K562 (cell line): ENCODE results near the gene SLC4A5. TPM values are rescaled to one million over a fixed set of nuclear protein-coding genes. Genes with fewer than 3 reads are reported as not detected.
A peak's percentile ranks its signal among the peaks of the same experiment; 100 is the strongest.

Source experiments
- ATAC-seq: fragments of 200-7000 bp; cut with Tn5 transposase; 3 replicates; pipeline ENCODE4 v1.9.1; 2020; ENCODE audit warnings: moderate library complexity
- Bru-seq: library from RNA; stranded (reverse); fragments of 400-500 nt; gene quantifications from one replicate; lab custom pipeline; 2021; lab: Mats Ljungman, UMichigan
- BruChase-seq, 2 experiments: library from RNA; stranded (reverse); fragments of 400-500 nt; gene quantifications; one replicate each; lab custom pipeline; 2021; lab: Mats Ljungman, UMichigan
- BruUV-seq: library from RNA; stranded (reverse); fragments of 400-500 nt; replicated peaks from 2 replicates; lab custom pipeline; 2021; lab: Mats Ljungman, UMichigan
- CTCF ChIA-PET: fragments of 300-600 bp; formaldehyde crosslinking; extraction: SDS; loops from one replicate; lab custom pipeline; 2021; ENCODE audit warnings: low intra/inter-chr PET ratio; lab: Yijun Ruan, JAX
- POLR2A ChIA-PET: fragments of 300-600, 350-650 bp; sonication (Branson Sonifier 250); formaldehyde crosslinking; extraction: SDS; loops from one replicate; lab custom pipeline; 2021; ENCODE audit warnings: antibody characterized with exemption, inconsistent platforms; lab: Yijun Ruan, JAX
- DNase-seq, 4 experiments: peaks; one replicate each; pipeline versions ENCODE4 v3.0.0 to v3.0.0-alpha.2; 2011 to 2018; ENCODE audit warnings: low spot score in 3 of 4, mixed read lengths in 3 of 4; ENCODE audit errors: extremely low read depth in 1 of 4
- FAIRE-seq: peaks from 2 replicates; lab custom pipeline; 2011; peaks lifted over from hg19 to GRCh38; lab: Jason Lieb, UNC
- H2AFZ ChIP-seq: 2 replicates; pipeline ENCODE4 v1.6.0; 2011; ENCODE audit warnings: low read depth, low read length, control low read depth, inconsistent platforms
- H3K27ac ChIP-seq: fragments of 200-600 bp; 3 replicates; pipeline ENCODE4 v1.8.0; 2011; ENCODE audit warnings: low read depth, mild to moderate bottlenecking, control low read depth, inconsistent platforms, low read length, moderate library complexity, mixed read lengths; ENCODE audit errors: extremely low read depth
- H3K27me3 ChIP-seq, 2 experiments: fragments of 300-600 bp in 1 of 2; 2 replicates in 1 of 2; 3 replicates in 1 of 2; pipeline versions ENCODE4 v1.6.0 to v1.8.0; 2011; ENCODE audit warnings: inconsistent platforms in 2 of 2, low read length in 2 of 2, mild to moderate bottlenecking in 1 of 2, mixed read lengths in 1 of 2, moderate library complexity in 1 of 2; ENCODE audit not compliant: control insufficient read depth in 2 of 2, insufficient read depth in 2 of 2
- H3K36me3 ChIP-seq: fragments of 300-600 bp; 3 replicates; pipeline ENCODE4 v1.8.0; 2011; ENCODE audit warnings: mild to moderate bottlenecking, low read length, inconsistent platforms; ENCODE audit not compliant: control insufficient read depth, insufficient read depth
- H3K4me1 ChIP-seq, 2 experiments: fragments of 200-600 bp in 1 of 2; replicated peaks in 1 of 2; 2 replicates in 1 of 2; 3 replicates in 1 of 2; pipeline versions ENCODE4 v1.5.1 to v1.8.0; 2011; ENCODE audit warnings: inconsistent platforms in 2 of 2, low read length in 2 of 2, mild to moderate bottlenecking in 1 of 2, mixed read lengths in 1 of 2, moderate library complexity in 1 of 2; ENCODE audit not compliant: control insufficient read depth in 2 of 2, insufficient read depth in 2 of 2
- H3K4me2 ChIP-seq: 2 replicates; pipeline ENCODE4 v1.6.1; 2011; ENCODE audit warnings: low read length, control low read depth, inconsistent platforms, mixed read lengths; ENCODE audit not compliant: insufficient read depth
- H3K4me3 ChIP-seq: fragments of 200-600 bp; sonication (generic), shearing (Covaris generic); 2 replicates; pipeline ENCODE4 v1.5.1; 2016; ENCODE audit warnings: control low read depth, inconsistent platforms
- H3K79me2 ChIP-seq: fragments of 200-600 bp; 3 replicates; pipeline ENCODE4 v1.8.0; 2011; ENCODE audit warnings: low read length, inconsistent platforms; ENCODE audit not compliant: control insufficient read depth, insufficient read depth
- H3K9ac ChIP-seq, 2 experiments: 2 replicates each; pipeline versions ENCODE4 v1.6.0 to v1.6.1; 2011; ENCODE audit warnings: low read depth in 2 of 2, low read length in 2 of 2, control low read depth in 1 of 2, inconsistent platforms in 1 of 2, mild to moderate bottlenecking in 1 of 2, mixed read lengths in 1 of 2; ENCODE audit not compliant: insufficient read depth in 1 of 2
- H3K9me1 ChIP-seq: one replicate; pipeline ENCODE4 v1.6.0; 2011; ENCODE audit warnings: inconsistent platforms, mild to moderate bottlenecking, low read length, moderate library complexity; ENCODE audit not compliant: control insufficient read depth, insufficient read depth
- H3K9me3 ChIP-seq: replicated peaks from 2 replicates; pipeline ENCODE4 v1.5.1; 2011; ENCODE audit warnings: low read depth, low read length, inconsistent platforms; ENCODE audit not compliant: control insufficient read depth, insufficient read depth
- H4K20me1 ChIP-seq: replicated peaks from 2 replicates; pipeline ENCODE4 v1.6.1; 2011; ENCODE audit warnings: low read length, inconsistent platforms, mixed read lengths; ENCODE audit not compliant: control insufficient read depth, insufficient read depth
- RNF2 ChIP-seq: sonication (generic); IDR thresholded peaks from 2 replicates; pipeline ENCODE4 v1.6.1; 2016
- ZNF175 ChIP-seq: fragments of 200-800 bp; sonication (Bioruptor generic); IDR thresholded peaks from 2 replicates; pipeline ENCODE4 v1.6.1; 2016; ENCODE audit warnings: low read depth, mild to moderate bottlenecking, missing genetic modification characterization, missing compliant biosample characterization
- ZNF561 ChIP-seq: fragments of 450-650 bp; formaldehyde crosslinking; conservative IDR thresholded peaks from 2 replicates; pipeline ENCODE4 v1.4.0; 2020; ENCODE audit warnings: mild to moderate bottlenecking, moderate library complexity
- WGBS: fragments of 100-300 bp; shearing (Covaris generic); methylation state at CpG from one replicate; pipeline ENCODE4 v1.1.6; 2016; ENCODE audit warnings: low coverage, mixed read lengths; ENCODE audit not compliant: insufficient coverage; ENCODE audit errors: missing lambda C conversion rate; 5-methylcytosine and 5-hydroxymethylcytosine counted together
- in situ Hi-C: fragments of 300-500 bp; cut with MboI; formaldehyde crosslinking; loops from 4 replicates; pipeline ENCODE4 v1.15.0; 2018; ENCODE audit warnings: inconsistent platforms, mixed read lengths
- intact Hi-C: fragments of 100-400 bp; cut with micrococcal nuclease; formaldehyde crosslinking; loops from 2 replicates; pipeline ENCODE4 v1.14.2; 2022
- long read RNA-seq, 3 experiments: library from polyadenylated mRNA in 2 of 3; library from RNA in 1 of 3; unstranded in 2 of 3; stranded (forward) in 1 of 3; transcript quantifications; one replicate each; pipeline ENCODE4 v2.0.0, GENCODE V29; 2019 to 2022
- polyA minus RNA-seq, 3 experiments: library from RNA; depleted of rRNA, polyadenylated mRNA; stranded (reverse); fragments of >200 nt; gene quantifications; 2 replicates each; pipeline ENCODE4 v1.2.3, GENCODE V29; 2011
- polyA plus RNA-seq, 8 experiments: library from polyadenylated mRNA; depleted of rRNA in 4 of 8; stranded (reverse) in 5 of 8; unstranded in 3 of 8; fragments of >200 nt; fragmentation: Nextera tagmentation in 2 of 8; fragmentation: Illumina TruSeq in 1 of 8; extraction: Ambion mirVana in 2 of 8; extraction: Trizol in 1 of 8; gene quantifications; 2 replicates each; pipeline versions ENCODE4 v1.2.1 to v1.2.3, GENCODE V29; 2011 to 2014; ENCODE audit warnings: inconsistent platforms in 1 of 8, missing spikeins in 1 of 8
- total RNA-seq, 7 experiments: library from RNA; depleted of rRNA in 6 of 7; stranded (reverse); fragments of >200 nt in 6 of 7; fragmentation: Illumina TruSeq in 2 of 7; extraction: Trizol in 2 of 7; gene quantifications; 2 replicates each; pipeline versions ENCODE4 v1.2.1 to v1.2.3, GENCODE V29; 2011 to 2021; ENCODE audit warnings: low replicate concordance in 1 of 7
- TF ChIP-seq, protein P1 (sequence below), 2 experiments: fragments of 450-650 bp in 1 of 2; sonication (generic) in 1 of 2; formaldehyde crosslinking in 1 of 2; IDR thresholded peaks; 2 replicates each; pipeline versions ENCODE4 v1.7.1 to v1.9.0; 2016 to 2022; ENCODE audit warnings: inconsistent platforms in 1 of 2, mild to moderate bottlenecking in 1 of 2, missing genetic modification reagents in 1 of 2

Gene SLC4A5, protein sequence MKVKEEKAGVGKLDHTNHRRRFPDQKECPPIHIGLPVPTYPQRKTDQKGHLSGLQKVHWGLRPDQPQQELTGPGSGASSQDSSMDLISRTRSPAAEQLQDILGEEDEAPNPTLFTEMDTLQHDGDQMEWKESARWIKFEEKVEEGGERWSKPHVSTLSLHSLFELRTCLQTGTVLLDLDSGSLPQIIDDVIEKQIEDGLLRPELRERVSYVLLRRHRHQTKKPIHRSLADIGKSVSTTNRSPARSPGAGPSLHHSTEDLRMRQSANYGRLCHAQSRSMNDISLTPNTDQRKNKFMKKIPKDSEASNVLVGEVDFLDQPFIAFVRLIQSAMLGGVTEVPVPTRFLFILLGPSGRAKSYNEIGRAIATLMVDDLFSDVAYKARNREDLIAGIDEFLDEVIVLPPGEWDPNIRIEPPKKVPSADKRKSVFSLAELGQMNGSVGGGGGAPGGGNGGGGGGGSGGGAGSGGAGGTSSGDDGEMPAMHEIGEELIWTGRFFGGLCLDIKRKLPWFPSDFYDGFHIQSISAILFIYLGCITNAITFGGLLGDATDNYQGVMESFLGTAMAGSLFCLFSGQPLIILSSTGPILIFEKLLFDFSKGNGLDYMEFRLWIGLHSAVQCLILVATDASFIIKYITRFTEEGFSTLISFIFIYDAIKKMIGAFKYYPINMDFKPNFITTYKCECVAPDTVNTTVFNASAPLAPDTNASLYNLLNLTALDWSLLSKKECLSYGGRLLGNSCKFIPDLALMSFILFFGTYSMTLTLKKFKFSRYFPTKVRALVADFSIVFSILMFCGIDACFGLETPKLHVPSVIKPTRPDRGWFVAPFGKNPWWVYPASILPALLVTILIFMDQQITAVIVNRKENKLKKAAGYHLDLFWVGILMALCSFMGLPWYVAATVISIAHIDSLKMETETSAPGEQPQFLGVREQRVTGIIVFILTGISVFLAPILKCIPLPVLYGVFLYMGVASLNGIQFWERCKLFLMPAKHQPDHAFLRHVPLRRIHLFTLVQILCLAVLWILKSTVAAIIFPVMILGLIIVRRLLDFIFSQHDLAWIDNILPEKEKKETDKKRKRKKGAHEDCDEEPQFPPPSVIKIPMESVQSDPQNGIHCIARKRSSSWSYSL
- 0.12 TPM in 1 of 2 replicates, not detected in the other for total RNA-seq (2011; cell fraction: chromatin; rRNA removed; ENCODE audit: low replicate concordance)
- not detected in 2 replicates for total RNA-seq (2011; cell fraction: nucleolus; rRNA removed)
- not detected in 2 replicates for total RNA-seq (2011; cell fraction: nucleoplasm; rRNA removed)
- total RNA-seq (2014; rRNA removed) (0.05 TPM in 1 of 2 replicates, not detected in the other), total RNA-seq (2014; rRNA removed; fragmentation: Illumina TruSeq; extraction: Trizol) (0.03 TPM in 1 of 2 replicates, not detected in the other), total RNA-seq (2015; rRNA removed; fragmentation: Illumina TruSeq; extraction: Trizol) (0.34 and 0.69 TPM in 2 replicates), total RNA-seq (2021) (0.42 TPM in 1 of 2 replicates, not detected in the other), polyA plus RNA-seq (2011; rRNA removed) (0.03 and 0.05 TPM in 2 replicates), polyA plus RNA-seq (2014; fragmentation: Illumina TruSeq; extraction: Trizol) (0.03 and 0.16 TPM in 2 replicates), polyA plus RNA-seq (2014; fragmentation: Nextera tagmentation; extraction: Ambion mirVana) (under 1 TPM; 0.10 to 0.13 TPM), polyA plus RNA-seq (2014; rRNA removed) (0.13 and 0.77 TPM in 2 replicates), polyA minus RNA-seq (2011; rRNA and poly(A)+ RNA removed) (not detected in 2 replicates), Bru-seq, nascent RNA (percentile 17 among the genes with signal in this experiment), BruChase-seq, experiment 1, labeled RNA remaining after a 2-hour chase (percentile 18 among the genes with signal in this experiment), BruChase-seq, experiment 2, labeled RNA remaining after a 6-hour chase (percentile 18 among the genes with signal in this experiment)
- 0.12 TPM in 1 of 2 replicates, not detected in the other for polyA plus RNA-seq (2011; cell fraction: cytosol; rRNA removed)
- polyA plus RNA-seq (2011; cell fraction: nucleus; rRNA removed) = 0.10 and 0.57 TPM in 2 replicates
- 0.21 and 0.96 TPM in 2 replicates for polyA plus RNA-seq (2012)
- polyA minus RNA-seq (2011; cell fraction: cytosol; rRNA and poly(A)+ RNA removed) = not detected in 2 replicates
- not detected in 2 replicates for polyA minus RNA-seq (2011; cell fraction: nucleus; rRNA and poly(A)+ RNA removed)
- long read RNA-seq, experiment 1 = 0 reads
- long read RNA-seq, experiment 2 = 0 reads
- long read RNA-seq, experiment 3 = 0 reads

DNA sequence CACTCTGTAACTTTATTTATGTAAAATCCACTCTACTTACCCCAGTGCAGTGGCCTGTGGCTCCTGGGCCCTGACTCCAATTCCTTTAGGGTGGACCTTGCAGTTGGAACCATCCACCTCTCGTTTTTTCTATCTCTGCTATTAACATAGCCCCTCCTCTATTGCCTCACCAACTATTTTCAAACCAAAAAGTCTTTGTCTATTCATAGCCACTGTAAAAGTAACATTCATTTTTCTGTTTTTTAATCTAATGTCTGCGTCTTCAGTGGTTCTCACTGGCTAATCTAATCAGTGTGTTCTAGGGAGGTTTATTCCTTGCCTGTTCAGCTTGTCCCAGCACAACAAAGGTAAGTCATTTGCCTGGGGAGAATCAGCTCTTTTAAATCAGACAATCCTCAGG is at the start of gene SLC4A5:
Gene SLC4A5, minus strand, starts transcription at position 101 of the 400 bp plus-strand sequence. CDS start 28,393 bp downstream, outside the sequence.
- no peaks in the 10 kb centered on the region for H3K9me3 ChIP-seq
- ATAC-seq = no peak
- H4K20me1 ChIP-seq = no peaks in the 10 kb centered on the region
- no peak within 1 kb of the TSS; a peak in 1 of 4 replicates for H3K9ac ChIP-seq
- no peak within 1 kb of the TSS for H3K27ac ChIP-seq
- peaks cover 21 to 34% of the 10 kb centered on the region in 2 experiments; a peak in 4 of 5 replicates for H3K27me3 ChIP-seq
- H2AFZ ChIP-seq = no peak within 1 kb of the TSS; the same call in 1 of the 2 replicates
- in situ Hi-C loops (no loop called here), intact Hi-C loops (no loop called here)
- DNase-seq = no peak
- H3K4me1 ChIP-seq = no peaks in the 10 kb centered on the region
- no TSS peak for BruUV-seq
- ChIA-PET POLR2A (interaction anchor here (1.4 kb wide), 1 partner anchor 8 kb away, joined by 3 read pairs; no protein-coding TSS in a partner anchor), CTCF (no interaction called here)
- no peak within 1 kb of the TSS for H3K4me2 ChIP-seq
- WGBS = 0% methylated on average over 2 of the region's 2 CpGs
- H3K36me3 ChIP-seq = no peaks in the 10 kb centered on the region
- no peaks in the 10 kb centered on the region for H3K79me2 ChIP-seq
- no peak within 1 kb of the TSS for H3K4me3 ChIP-seq
- FAIRE-seq = no peak
- H3K9me1 ChIP-seq = no peaks in the 10 kb centered on the region
- TF ChIP-seq, protein P1, sequence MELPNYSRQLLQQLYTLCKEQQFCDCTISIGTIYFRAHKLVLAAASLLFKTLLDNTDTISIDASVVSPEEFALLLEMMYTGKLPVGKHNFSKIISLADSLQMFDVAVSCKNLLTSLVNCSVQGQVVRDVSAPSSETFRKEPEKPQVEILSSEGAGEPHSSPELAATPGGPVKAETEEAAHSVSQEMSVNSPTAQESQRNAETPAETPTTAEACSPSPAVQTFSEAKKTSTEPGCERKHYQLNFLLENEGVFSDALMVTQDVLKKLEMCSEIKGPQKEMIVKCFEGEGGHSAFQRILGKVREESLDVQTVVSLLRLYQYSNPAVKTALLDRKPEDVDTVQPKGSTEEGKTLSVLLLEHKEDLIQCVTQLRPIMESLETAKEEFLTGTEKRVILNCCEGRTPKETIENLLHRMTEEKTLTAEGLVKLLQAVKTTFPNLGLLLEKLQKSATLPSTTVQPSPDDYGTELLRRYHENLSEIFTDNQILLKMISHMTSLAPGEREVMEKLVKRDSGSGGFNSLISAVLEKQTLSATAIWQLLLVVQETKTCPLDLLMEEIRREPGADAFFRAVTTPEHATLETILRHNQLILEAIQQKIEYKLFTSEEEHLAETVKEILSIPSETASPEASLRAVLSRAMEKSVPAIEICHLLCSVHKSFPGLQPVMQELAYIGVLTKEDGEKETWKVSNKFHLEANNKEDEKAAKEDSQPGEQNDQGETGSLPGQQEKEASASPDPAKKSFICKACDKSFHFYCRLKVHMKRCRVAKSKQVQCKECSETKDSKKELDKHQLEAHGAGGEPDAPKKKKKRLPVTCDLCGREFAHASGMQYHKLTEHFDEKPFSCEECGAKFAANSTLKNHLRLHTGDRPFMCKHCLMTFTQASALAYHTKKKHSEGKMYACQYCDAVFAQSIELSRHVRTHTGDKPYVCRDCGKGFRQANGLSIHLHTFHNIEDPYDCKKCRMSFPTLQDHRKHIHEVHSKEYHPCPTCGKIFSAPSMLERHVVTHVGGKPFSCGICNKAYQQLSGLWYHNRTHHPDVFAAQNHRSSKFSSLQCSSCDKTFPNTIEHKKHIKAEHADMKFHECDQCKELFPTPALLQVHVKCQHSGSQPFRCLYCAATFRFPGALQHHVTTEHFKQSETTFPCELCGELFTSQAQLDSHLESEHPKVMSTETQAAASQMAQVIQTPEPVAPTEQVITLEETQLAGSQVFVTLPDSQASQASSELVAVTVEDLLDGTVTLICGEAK (IDR thresholded peaks at IDR 0.05) = no peak
- TF ChIP-seq, protein P1 (CRISPR knock-in tag; IDR thresholded peaks at IDR 0.05) = no peak
- no peak for TF ChIP-seq ZNF561 (CRISPR knock-in tag)
- no peak for TF ChIP-seq RNF2
- no peak for TF ChIP-seq ZNF175 (CRISPR knock-in tag)
